Mucosa of rectum (tissue), 2 donors: ENCODE data around the gene SBF2.
"Not testable (repeated sequence)": the region's sequence is repeated elsewhere in the genome, so short reads cannot be mapped to it uniquely, and the experiment has no call there.

Experiments used
- H3K27ac ChIP-seq, 2 donors: one replicate each; pipeline ENCODE4 v1.7.0; 2013; ENCODE audit warnings: inconsistent platforms in 2 of 2, low read depth in 2 of 2, low read length in 2 of 2
- H3K27me3 ChIP-seq, 2 donors: one replicate each; pipeline ENCODE4 v1.7.0; 2013; ENCODE audit warnings: low read length in 2 of 2; ENCODE audit not compliant: control insufficient read depth in 2 of 2, insufficient read depth in 2 of 2
- H3K36me3 ChIP-seq, 2 donors: one replicate each; pipeline ENCODE4 v1.7.0; 2013; ENCODE audit warnings: low read length in 2 of 2; ENCODE audit not compliant: control insufficient read depth in 2 of 2, insufficient read depth in 2 of 2
- H3K4me1 ChIP-seq, 2 donors: one replicate each; pipeline ENCODE4 v1.7.0; 2013; ENCODE audit warnings: low read length in 2 of 2, mild to moderate bottlenecking in 1 of 2; ENCODE audit not compliant: control insufficient read depth in 2 of 2, insufficient read depth in 2 of 2
- H3K4me3 ChIP-seq, 2 donors: one replicate each; pipeline ENCODE4 v1.7.0; 2013; ENCODE audit warnings: low read length in 2 of 2
- H3K9ac ChIP-seq, 2 donors: one replicate each; pipeline ENCODE4 v1.7.0; 2013; ENCODE audit warnings: low read length in 2 of 2, low read depth in 1 of 2, mild to moderate bottlenecking in 1 of 2
- H3K9me3 ChIP-seq, 2 donors: one replicate each; pipeline ENCODE4 v1.7.0; 2013; ENCODE audit warnings: low read length in 2 of 2; ENCODE audit not compliant: control insufficient read depth in 2 of 2
- donor health status: healthy.
- donor health status: Normal muscosa, but diverticular disease.

The SBF2 gene

GRCh38 chr11:10095412-10096208, 198.4 kb downstream of the SBF2 start:
- H3K27me3 ChIP-seq, result no peaks in the 10 kb centered on the region
- H3K4me3 ChIP-seq, result no peak overlapping the region
- no peaks in the 10 kb centered on the region for H3K4me1 ChIP-seq
- no peaks in the 10 kb centered on the region for H3K36me3 ChIP-seq
- no peak overlapping the region for H3K9ac ChIP-seq
- peaks cover 0 to 2% of the 10 kb centered on the region in 2 donors for H3K9me3 ChIP-seq
- no peak overlapping the region for H3K27ac ChIP-seq

- H3K4me3 ChIP-seq, result no peak overlapping the region
- H3K27ac ChIP-seq, result no peak overlapping the region
- no peaks in the 10 kb centered on the region for H3K36me3 ChIP-seq
- no peaks in the 10 kb centered on the region for H3K27me3 ChIP-seq
- no peaks in the 10 kb centered on the region for H3K9me3 ChIP-seq
- H3K9ac ChIP-seq, result no peak overlapping the region
- H3K4me1 ChIP-seq, result no peaks in the 10 kb centered on the region
These were observed 201.6 kb downstream of the SBF2 start for GRCh38 chr11:10092426-10092825.

- no peak overlapping the region for H3K4me3 ChIP-seq
- no peak overlapping the region for H3K27ac ChIP-seq
- H3K4me1 ChIP-seq, result no peaks in the 10 kb centered on the region
- no peak overlapping the region for H3K9ac ChIP-seq
- H3K9me3 ChIP-seq, result no peaks in the 10 kb centered on the region
- H3K27me3 ChIP-seq, result no peaks in the 10 kb centered on the region
- H3K36me3 ChIP-seq, result no peaks in the 10 kb centered on the region
These were observed 202.5 kb downstream of the SBF2 start for GRCh38 chr11:10091314-10092045.

- H3K4me3 ChIP-seq, result not testable (repeated sequence)
These were observed 206.1 kb downstream of the SBF2 start for GRCh38 chr11:10087923-10088225.

GRCh38 chr11:10087186-10087922, 206.7 kb downstream of the SBF2 start:
- no peaks in the 10 kb centered on the region for H3K36me3 ChIP-seq
- H3K27ac ChIP-seq, result no peak overlapping the region
- H3K4me3 ChIP-seq, result no peak overlapping the region
- H3K9me3 ChIP-seq, result peaks cover 0 to 2% of the 10 kb centered on the region in 2 donors
- no peaks in the 10 kb centered on the region for H3K27me3 ChIP-seq
- no peak overlapping the region for H3K9ac ChIP-seq
- no peaks in the 10 kb centered on the region for H3K4me1 ChIP-seq

More at GRCh38 chr11:10087923-10088225, 206.1 kb downstream of the SBF2 start:
- H3K4me1 ChIP-seq, H3K9ac ChIP-seq, H3K27me3 ChIP-seq, H3K9me3 ChIP-seq, H3K36me3 ChIP-seq, H3K27ac ChIP-seq: not testable (repeated sequence)

GRCh38 chr11:10080138-10080537, 213.9 kb downstream of the SBF2 start:
- Histone ChIP-seq H3K9ac (no peak overlapping the region), H3K27ac (no peak overlapping the region), H3K4me3 (no peak overlapping the region), H3K36me3 (no peaks in the 10 kb centered on the region), H3K4me1 (no peaks in the 10 kb centered on the region), H3K27me3 (no peaks in the 10 kb centered on the region), H3K9me3 (peaks cover 0 to 2% of the 10 kb centered on the region in 2 donors)

GRCh38 chr11:10076458-10077141, 217.4 kb downstream of the SBF2 start:
- Histone ChIP-seq H3K27ac (no peak overlapping the region), H3K36me3 (no peaks in the 10 kb centered on the region), H3K9me3 (no peaks in the 10 kb centered on the region), H3K9ac (no peak overlapping the region), H3K4me1 (no peaks in the 10 kb centered on the region), H3K27me3 (no peaks in the 10 kb centered on the region), H3K4me3 (no peak overlapping the region)

GRCh38 chr11:10075141-10075540, 218.9 kb downstream of the SBF2 start:
- Histone ChIP-seq H3K4me1 (no peaks in the 10 kb centered on the region), H3K4me3 (no peak overlapping the region), H3K9ac (no peak overlapping the region), H3K9me3 (no peaks in the 10 kb centered on the region), H3K36me3 (no peaks in the 10 kb centered on the region), H3K27ac (no peak overlapping the region), H3K27me3 (no peaks in the 10 kb centered on the region)

- Histone ChIP-seq H3K36me3 (no peaks in the 10 kb centered on the region), H3K27me3 (no peaks in the 10 kb centered on the region), H3K9me3 (no peaks in the 10 kb centered on the region), H3K4me1 (no peaks in the 10 kb centered on the region), H3K4me3 (no peak overlapping the region), H3K27ac (no peak overlapping the region), H3K9ac (no peak overlapping the region)
These were observed 221.2 kb downstream of the SBF2 start for GRCh38 chr11:10072841-10073240.

GRCh38 chr11:10072142-10072541, 221.9 kb downstream of the SBF2 start:
- Histone ChIP-seq H3K9ac (no peak overlapping the region), H3K4me3 (no peak overlapping the region), H3K9me3 (no peaks in the 10 kb centered on the region), H3K4me1 (no peaks in the 10 kb centered on the region), H3K27ac (no peak overlapping the region), H3K27me3 (no peaks in the 10 kb centered on the region), H3K36me3 (no peaks in the 10 kb centered on the region)
